T follicular helper cell (primary cell): ENCODE data around the gene MOXD1.
"Not testable (repeated sequence)": the region's sequence is repeated elsewhere in the genome, so short reads cannot be mapped to it uniquely, and the experiment has no call there.

Experiments used
- DNase-seq: peaks from one replicate; pipeline ENCODE4 v3.0.0-alpha.2; 2020; ENCODE audit warnings: low read depth

MOXD1 gene

DNA sequence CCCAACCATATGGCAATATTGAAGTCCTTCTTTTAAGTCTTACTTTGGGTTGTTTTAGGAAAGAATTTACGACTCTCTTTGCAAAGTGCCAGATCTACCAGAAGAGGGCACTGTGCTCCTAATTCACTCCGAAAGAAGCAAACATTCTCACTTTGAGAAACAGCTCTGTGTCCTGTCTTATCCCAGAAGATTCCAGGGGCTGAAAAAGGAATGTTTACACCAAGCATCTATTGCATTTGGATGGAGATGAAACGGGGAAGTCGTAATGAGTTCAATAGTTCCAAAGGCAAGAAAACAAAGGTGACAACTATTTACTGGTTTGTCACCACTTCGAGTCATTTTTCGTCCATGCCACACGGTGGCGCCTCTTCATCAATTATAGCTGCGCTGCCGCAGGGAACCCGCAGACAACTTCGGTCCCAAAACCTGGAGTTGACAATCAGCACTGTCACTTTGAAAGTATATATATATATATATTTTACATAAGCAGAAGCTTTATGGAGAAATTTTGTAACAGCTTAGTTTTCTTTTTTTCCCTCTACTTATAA lies 121.6 kb downstream of the MOXD1 start:
- DNase-seq, result peak; percentile 47

DNA sequence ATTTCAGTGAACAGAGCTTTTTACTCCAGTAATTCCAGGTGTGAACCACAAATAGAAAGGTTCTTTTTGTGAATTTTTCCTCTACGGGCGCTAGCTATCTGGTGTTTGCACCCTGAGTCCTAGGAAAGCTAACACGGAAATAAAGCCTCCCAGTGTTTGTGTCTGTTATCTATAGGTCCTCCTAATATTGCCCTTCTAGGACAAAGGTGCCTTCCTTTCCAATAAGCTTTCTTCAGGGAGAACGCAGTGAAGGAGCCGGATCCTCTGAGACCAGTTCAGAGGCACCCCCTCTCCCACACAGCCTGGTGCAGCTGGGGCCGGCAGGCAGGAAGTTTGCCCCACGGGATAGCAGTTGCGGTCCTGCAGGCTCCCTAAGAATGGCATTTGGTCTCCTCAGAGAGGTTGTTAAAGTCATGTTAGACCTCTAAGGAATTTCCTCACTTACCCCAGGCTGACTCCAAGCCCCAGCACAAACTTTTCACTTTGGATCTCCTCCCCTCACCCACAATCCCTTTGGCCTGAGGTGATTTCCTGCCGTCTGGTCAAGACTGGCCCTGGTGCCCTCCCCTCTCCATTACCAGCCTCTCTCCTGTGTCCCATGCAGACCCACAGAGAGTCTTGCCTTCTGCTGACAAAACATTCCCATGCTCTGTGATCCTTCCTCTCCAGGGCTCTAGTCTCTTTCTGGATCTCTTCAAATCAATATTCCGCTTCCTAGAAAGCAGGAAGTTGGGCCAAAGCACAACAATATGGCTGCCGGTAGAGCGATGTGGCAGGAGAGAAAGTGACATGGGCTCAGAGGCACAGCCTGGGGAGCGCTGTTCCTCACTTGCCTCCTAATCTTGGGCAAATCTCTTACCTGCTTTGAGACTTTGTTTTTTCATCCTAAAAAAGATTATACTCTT lies 126.0 kb downstream of the MOXD1 start:
- no peak for DNase-seq

GRCh38 chr6:132272776-132273175 lies 128.5 kb downstream of the MOXD1 start:
- DNase-seq, result no peak

- no peak for DNase-seq
These were observed 130.4 kb downstream of the MOXD1 start for GRCh38 chr6:132270726-132271402.

DNA sequence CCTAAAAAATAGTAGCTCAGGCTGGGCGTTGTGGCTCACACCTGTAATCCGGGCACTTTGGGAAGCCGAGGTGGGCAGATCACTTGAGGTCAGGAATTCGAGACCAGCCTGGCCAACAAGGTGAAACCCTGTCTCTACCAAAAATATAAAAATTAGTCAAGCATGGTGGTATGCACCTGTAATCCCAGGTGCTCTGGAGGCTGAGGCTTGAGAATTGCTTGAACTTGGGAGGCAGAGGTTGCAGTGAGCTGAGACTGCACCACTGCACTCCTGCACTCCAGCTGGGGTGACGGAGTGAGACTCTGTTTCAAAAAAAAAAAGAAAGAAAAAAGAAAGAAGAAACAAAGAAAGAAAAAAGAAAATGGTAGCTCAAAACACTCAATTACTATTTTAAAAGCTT lies 132.6 kb downstream of the MOXD1 start:
- DNase-seq, result not testable (repeated sequence)

DNA sequence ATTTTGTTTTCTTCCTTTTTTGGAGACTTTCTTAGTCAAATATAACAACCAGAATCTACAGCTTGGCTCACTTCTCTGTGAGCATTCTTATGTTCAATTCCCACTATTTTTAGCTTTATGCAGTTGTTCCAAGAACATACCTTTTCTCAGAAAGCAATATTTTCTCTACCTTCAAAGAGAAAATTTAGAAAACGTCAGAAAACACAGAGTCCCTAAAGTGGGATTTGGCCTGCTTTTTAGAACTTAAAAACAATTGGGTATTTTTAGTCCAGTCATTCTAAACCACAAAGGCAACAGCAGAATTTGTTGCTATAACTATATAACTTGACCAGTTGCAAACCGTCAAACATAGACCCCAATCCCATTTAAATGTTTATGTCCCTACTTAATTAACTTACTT lies 133.1 kb downstream of the MOXD1 start:
- no peak for DNase-seq

GRCh38 chr6:132265451-132266097 lies 135.7 kb downstream of the MOXD1 start:
- no peak for DNase-seq

DNA sequence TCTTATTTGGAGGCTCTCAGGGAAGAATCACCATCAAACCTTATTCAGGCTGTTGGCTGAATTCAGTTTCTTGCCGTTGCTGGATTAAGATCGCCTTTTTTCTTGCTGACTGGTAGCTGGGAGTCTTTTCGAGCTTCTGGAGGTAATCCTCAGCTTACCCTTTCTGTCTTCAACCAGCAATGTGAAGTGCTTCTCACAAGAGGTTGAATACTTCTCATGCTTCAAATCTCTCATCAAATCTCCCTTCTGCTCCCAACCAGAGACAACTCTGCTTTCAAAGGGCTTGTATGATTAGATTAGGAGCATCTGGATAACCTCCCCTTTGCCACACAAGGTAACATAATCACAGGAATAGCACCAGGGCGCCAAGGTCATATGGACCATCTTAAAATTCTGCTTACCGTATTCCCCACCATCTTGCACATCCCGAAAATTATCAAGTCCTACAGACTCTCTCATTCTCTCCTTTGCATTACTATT lies 137.2 kb downstream of the MOXD1 start:
- no peak for DNase-seq

GRCh38 chr6:132261354-132261753 lies 139.9 kb downstream of the MOXD1 start:
- DNase-seq, result no peak

DNA sequence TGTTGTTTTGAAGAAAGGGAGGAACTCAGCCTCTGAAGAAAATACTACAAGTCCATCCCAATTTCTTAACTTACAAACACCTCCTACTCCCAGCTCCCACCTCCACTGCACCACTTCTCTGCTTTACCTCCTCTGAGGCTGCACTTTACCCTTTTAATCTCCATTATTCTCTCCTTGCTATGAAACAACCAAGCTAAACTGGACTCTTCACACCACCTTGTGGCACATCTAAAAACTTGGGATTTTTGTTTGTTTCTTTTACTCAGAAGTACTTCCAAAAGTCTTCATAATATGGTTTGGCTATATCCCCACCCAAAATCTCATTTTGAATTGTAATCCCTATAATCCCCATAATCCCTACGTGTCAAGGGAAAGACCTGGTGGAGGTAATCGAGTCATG lies 142.2 kb downstream of the MOXD1 start:
- DNase-seq, result no peak

DNA sequence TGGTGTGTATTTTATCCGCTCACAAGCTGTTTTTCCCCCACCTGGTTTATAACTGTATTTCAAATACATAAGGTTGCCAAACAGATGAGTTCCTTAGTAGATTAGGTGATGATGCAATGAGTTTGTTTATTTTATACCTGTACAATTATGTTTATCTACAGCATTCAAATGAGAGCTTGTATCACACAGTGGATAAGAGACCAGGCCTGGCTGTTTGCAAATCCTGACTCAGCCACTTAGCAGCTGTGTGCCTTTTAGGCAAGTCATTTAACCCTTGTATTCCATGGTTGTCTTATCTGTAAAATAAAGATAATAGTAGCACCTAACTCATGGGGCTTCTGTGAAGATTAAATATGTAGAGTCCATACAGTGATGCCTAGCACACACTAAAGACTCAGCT lies 143.7 kb downstream of the MOXD1 start:
- DNase-seq, result no peak

- no peak for DNase-seq
These were observed 144.8 kb downstream of the MOXD1 start for GRCh38 chr6:132256457-132256856.

- DNase-seq, result no peak
These were observed 147.4 kb downstream of the MOXD1 start for GRCh38 chr6:132253906-132254305.

DNA sequence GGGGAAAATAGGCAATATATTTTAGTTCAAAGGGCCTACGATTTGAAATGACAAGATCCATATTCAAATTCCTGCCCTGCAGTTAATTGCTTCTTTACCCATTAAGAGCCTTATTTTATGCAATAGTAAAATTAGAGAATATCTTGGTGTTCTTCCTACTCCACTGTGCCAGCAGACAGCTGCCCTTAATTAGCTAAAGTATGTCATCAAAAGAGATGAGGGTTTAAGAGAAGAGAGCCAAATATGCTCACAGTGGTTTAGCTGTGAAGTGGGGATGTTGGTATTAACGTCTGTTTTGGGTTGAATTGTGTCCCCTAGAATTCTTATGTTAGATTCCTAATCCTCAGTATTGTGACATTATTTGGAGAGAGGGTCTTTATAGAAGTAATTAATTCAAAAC lies 148.1 kb downstream of the MOXD1 start:
- no peak for DNase-seq

- DNase-seq, result no peak
These were observed 149.2 kb downstream of the MOXD1 start for GRCh38 chr6:132252113-132252512.

- no peak for DNase-seq
These were observed 149.6 kb downstream of the MOXD1 start for GRCh38 chr6:132251711-132252110.

DNA sequence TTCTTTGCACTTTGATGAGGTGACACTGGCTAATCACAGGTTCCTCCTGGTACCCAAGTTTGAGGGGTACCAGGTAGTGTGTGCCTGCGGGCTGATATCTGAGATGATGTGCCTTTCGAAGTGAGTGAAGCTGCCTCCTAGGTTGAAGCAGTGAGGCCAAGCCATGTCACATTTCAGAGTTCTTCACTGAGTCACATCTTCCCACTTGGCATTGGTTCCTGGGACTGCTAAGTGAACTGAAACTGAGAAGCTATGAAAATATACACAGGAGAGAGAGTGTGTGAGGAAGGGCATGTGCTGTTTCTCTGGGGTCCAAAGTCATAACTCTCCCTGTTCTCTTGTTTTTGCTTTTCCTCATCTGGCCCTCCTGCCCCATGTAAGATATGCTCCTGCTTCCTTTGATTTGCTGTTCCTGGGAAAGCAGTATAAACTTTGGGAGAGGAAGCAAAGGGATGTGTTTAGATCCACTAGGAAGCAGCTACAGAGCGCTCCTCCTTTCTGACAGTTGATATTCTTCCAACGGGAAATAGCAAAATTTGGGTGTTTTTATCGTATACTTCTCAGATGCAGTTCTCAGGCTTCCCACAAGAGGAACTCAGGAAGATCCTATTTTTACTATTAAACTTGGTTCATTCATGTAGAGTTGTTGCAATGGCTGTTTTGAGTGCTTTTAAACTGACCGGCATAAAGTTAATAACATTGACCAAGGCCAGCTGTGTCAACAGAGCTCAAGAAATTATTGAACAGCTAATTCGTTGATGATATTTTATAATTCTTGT lies 153.7 kb downstream of the MOXD1 start:
- DNase-seq, result no peak

GRCh38 chr6:132246632-132247270 lies 154.5 kb downstream of the MOXD1 start:
- no peak for DNase-seq

GRCh38 chr6:132246120-132246617 lies 155.1 kb downstream of the MOXD1 start:
- DNase-seq, result no peak
